ENCODE measurements around the gene CPB2.

GRCh38 chr13:46058268-46058667 lies 46.6 kb downstream of the CPB2 start:
- TF ChIP-seq CTCF (IDR thresholded peaks at IDR 0.05 in 2 of 3, conservative IDR thresholded peaks at IDR 0.05 in 1 of 3; ENCODE audit: borderline replicate concordance in 1 of 3, insufficient read depth in 1 of 3, low read depth in 2 of 3, low read length in 2 of 3) = no peak
- no peak for TF ChIP-seq POLR2A (IDR thresholded peaks at IDR 0.05; ENCODE audit: borderline replicate concordance, extremely low read depth, insufficient read depth, insufficient read length)
- no peak for TF ChIP-seq EZH2 (IDR thresholded peaks at IDR 0.05)
- no peak for TF ChIP-seq ZFX (IDR thresholded peaks at IDR 0.05)
- TF ChIP-seq CEBPB (IDR thresholded peaks at IDR 0.05; ENCODE audit: low read depth) = no peak
- no peak for TF ChIP-seq REST (IDR thresholded peaks at IDR 0.05; ENCODE audit: low read depth)
- TF ChIP-seq SRF (IDR thresholded peaks at IDR 0.05; ENCODE audit: low read depth) = no peak
- TF ChIP-seq SP1 (IDR thresholded peaks at IDR 0.05; ENCODE audit: low read depth) = no peak
- no peak for TF ChIP-seq ZNF274 (IDR thresholded peaks at IDR 0.05; ENCODE audit: low read depth, low read length)
- no peak for TF ChIP-seq ATF3 (IDR thresholded peaks at IDR 0.05)
- no peak for TF ChIP-seq MAX (IDR thresholded peaks at IDR 0.05)
- no peak for TF ChIP-seq POLR2AphosphoS5 (IDR thresholded peaks at IDR 0.05; ENCODE audit: low read depth, low read length)
- no peak for TF ChIP-seq YY1 (IDR thresholded peaks at IDR 0.05; ENCODE audit: extremely low read depth, insufficient replicate concordance, low read depth, low read length)
- no peak for TF ChIP-seq RAD21 (IDR thresholded peaks at IDR 0.05; ENCODE audit: low read depth)

Measured in HCT116 (cell line).